Mononuclear cell (primary cell): ENCODE results near the gene SHLD2. TPM values are rescaled to one million over a fixed set of nuclear protein-coding genes. Genes with fewer than 3 reads are reported as not detected.
"Not testable (repeated sequence)": the region's sequence is repeated elsewhere in the genome, so short reads cannot be mapped to it uniquely, and the experiment has no call there.

ENCODE experiments used
- H3K27me3 ChIP-seq: 2 replicates; pipeline ENCODE4 v1.6.0; 2011; ENCODE audit warnings: low read length, control low read depth; ENCODE audit not compliant: insufficient read depth
- H3K4me1 ChIP-seq: 2 replicates; pipeline ENCODE4 v1.5.1; 2011; ENCODE audit warnings: mild to moderate bottlenecking, low read length, control low read depth; ENCODE audit not compliant: insufficient read depth
- H3K4me3 ChIP-seq: 2 replicates; pipeline ENCODE4 v1.5.1; 2011; ENCODE audit warnings: mild to moderate bottlenecking, low read length, moderate library complexity
- H3K9me3 ChIP-seq: 2 replicates; pipeline ENCODE4 v1.5.1; 2011; ENCODE audit warnings: low read depth, mild to moderate bottlenecking, control low read depth, low read length
- total RNA-seq: library from RNA; depleted of rRNA; stranded (reverse); fragments of >200 nt; gene quantifications from one replicate; pipeline ENCODE4 v1.2.3, GENCODE V29; 2012

SHLD2 gene
- total RNA-seq, 1 donor = 30.9 TPM

- peaks cover 24% of the 10 kb centered on the region for H3K4me1 ChIP-seq
- not testable (repeated sequence) for H3K9me3 ChIP-seq, H3K27me3 ChIP-seq, H3K4me3 ChIP-seq
These were observed 115.3 kb downstream of the SHLD2 start for GRCh38 chr10:87210309-87210708.

DNA sequence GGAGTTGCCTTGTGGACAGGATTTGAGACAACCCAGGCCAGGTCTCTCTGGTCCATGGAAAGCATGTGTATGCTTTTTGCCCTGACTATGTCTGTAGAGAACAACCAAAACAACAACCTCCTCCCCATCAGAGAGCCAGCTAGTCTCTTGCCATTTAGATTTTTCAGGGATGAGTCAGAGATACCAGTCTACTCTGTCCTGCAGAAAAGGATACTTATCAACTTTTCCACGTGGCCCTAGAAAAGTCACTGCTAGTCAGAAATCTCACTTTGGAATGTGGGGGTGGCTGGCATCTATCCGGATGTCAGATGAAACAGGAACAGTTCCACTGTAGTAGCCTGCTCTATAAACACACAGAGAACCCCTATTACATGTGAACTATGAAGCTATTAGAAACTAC lies 116.8 kb downstream of the SHLD2 start:
- peaks cover 38% of the 10 kb centered on the region for H3K4me1 ChIP-seq
- not testable (repeated sequence) for H3K27me3 ChIP-seq, H3K9me3 ChIP-seq, H3K4me3 ChIP-seq

DNA sequence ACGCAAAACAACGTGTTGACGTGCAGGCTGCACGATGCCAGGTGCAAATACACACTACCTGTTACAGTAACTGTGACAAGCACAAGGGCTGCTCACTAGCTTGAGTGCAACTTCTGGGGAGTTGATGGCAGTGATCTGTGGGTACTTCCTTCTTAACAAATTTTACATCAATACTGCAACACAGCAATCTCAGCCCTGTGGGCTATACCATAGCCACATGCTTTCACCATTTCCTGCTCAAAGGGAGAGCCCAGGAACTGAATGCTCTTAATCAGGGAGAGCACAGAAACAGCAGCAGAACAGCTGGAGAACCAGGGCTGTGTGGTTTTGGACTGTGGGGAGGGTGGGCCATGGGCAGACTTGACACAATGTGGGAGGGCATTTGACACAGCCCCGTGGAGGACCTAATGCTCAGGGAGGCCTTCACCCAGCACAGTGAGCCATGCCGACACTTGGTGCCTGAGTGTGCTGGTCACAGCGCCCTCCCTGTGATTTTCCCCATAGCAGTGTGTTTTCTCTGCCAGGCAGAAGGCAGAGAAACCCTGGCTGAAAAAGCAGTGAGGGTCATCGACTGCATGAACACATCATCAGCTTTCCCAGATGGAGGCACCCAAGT lies 118.3 kb downstream of the SHLD2 start:
- H3K4me3 ChIP-seq, H3K9me3 ChIP-seq, H3K27me3 ChIP-seq: not testable (repeated sequence)
- H3K4me1 ChIP-seq = peaks cover 39% of the 10 kb centered on the region

- H3K27me3 ChIP-seq, H3K9me3 ChIP-seq, H3K4me3 ChIP-seq: not testable (repeated sequence)
- H3K4me1 ChIP-seq = peaks cover 39% of the 10 kb centered on the region
These were observed 118.8 kb downstream of the SHLD2 start for GRCh38 chr10:87213806-87214205.

DNA sequence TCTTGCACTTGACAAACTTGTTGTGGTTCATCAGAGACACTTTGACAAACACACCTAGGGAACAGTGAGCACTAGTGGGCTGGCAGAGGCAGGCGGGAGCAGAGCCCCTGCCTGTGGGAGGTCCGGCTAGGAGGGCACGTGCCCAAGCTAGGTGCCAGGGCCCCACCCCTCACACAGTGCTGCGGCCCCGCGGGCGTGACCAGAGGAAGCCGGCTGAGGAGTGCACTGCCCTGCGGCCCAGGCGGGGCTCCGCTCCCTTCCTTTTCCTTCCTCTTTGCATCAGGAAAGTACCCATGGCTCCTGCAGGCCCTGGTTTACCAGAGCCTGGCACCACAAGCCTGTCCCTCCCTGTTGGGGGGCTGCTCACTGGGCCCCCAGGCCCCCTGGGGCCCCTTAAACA lies 121.1 kb downstream of the SHLD2 start:
- not testable (repeated sequence) for H3K27me3 ChIP-seq, H3K9me3 ChIP-seq, H3K4me3 ChIP-seq
- H3K4me1 ChIP-seq = peaks cover 39% of the 10 kb centered on the region

- H3K9me3 ChIP-seq, H3K4me3 ChIP-seq, H3K27me3 ChIP-seq: not testable (repeated sequence)
- H3K4me1 ChIP-seq = peaks cover 22% of the 10 kb centered on the region
These were observed 124.4 kb downstream of the SHLD2 start for GRCh38 chr10:87219370-87219769.

DNA sequence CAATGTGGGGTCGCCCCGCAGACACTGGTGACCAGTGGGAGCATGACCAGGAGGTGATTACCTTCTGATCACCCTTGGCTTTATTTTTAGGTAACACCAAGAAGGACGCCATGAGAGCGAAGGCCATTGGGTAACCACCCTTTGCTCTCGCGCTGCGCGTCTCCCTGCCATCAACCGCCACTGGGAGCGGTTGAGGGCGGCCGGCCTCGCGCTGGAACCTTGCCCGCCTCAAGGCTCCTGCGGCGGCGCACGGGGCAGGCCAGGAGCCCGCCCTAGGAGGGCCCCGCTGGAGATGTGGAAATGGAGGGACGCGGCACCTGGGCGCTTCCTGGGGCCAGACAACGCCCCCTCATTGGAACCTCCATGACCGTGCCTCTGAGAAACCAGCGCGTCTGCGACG lies 127.8 kb downstream of the SHLD2 start:
- not testable (repeated sequence) for H3K4me3 ChIP-seq, H3K9me3 ChIP-seq, H3K27me3 ChIP-seq, H3K4me1 ChIP-seq

GRCh38 chr10:87225148-87225547 lies 130.1 kb downstream of the SHLD2 start, which contains the start of gene NUTM2A:
Gene NUTM2A, plus strand, starts transcription at chr10:87225448. Its CDS starts 383 bp downstream, at chr10:87225831.
- not testable (repeated sequence) for H3K4me1 ChIP-seq, H3K27me3 ChIP-seq, H3K4me3 ChIP-seq, H3K9me3 ChIP-seq

DNA sequence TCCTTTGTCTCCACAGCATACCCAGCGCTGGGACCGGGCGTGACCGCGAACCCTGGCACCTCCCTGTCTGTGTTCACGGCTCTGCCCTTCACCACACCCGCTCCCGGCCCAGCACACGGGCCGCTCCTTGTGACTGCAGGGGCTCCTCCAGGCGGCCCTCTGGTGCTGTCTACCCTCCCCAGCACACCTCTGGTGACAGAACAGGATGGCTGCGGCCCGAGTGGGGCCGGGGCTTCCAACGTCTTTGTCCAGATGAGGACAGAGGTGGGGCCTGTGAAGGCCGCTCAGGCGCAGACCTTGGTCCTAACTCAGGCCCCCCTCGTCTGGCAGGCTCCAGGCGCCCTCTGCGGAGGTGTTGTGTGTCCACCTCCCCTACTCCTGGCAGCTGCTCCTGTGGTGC lies 133.2 kb downstream of the SHLD2 start:
- not testable (repeated sequence) for H3K9me3 ChIP-seq, H3K4me3 ChIP-seq, H3K27me3 ChIP-seq, H3K4me1 ChIP-seq

- not testable (repeated sequence) for H3K4me3 ChIP-seq, H3K27me3 ChIP-seq, H3K9me3 ChIP-seq, H3K4me1 ChIP-seq
These were observed 134.2 kb downstream of the SHLD2 start for GRCh38 chr10:87229211-87229610.

- H3K9me3 ChIP-seq, H3K4me3 ChIP-seq, H3K27me3 ChIP-seq, H3K4me1 ChIP-seq: not testable (repeated sequence)
These were observed 139.8 kb downstream of the SHLD2 start for GRCh38 chr10:87234854-87235253.

GRCh38 chr10:87237244-87237643 lies 142.2 kb downstream of the SHLD2 start:
- H3K27me3 ChIP-seq, H3K9me3 ChIP-seq, H3K4me3 ChIP-seq, H3K4me1 ChIP-seq: not testable (repeated sequence)

DNA sequence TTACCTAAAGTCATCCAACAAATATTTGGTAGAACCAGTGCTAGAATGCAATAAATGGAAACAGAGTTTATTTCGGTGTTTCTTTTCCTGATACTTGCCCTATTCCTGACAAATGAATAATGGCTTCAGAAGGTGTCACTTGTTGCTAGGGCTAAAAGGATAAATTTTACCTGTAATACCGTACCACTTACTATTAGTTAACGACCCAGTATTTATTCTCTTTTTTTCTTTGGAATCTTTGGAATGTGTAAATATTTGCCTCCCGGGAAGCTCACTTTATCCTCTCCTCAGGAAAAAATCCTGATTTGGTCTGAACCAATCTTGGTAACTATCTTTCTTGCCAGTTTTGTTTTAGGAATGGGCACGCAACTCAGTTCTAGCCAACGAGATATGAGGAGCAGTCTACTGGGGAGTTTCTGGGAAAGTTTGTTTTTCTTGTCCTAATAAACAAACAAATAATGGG lies 144.4 kb downstream of the SHLD2 start:
- not testable (repeated sequence) for H3K4me3 ChIP-seq

More for the DNA sequence above, 144.4 kb downstream of the SHLD2 start:
- H3K9me3 ChIP-seq, H3K4me1 ChIP-seq, H3K27me3 ChIP-seq: not testable (repeated sequence)

Other genes with a start within 250 kb of the SHLD2 start
- gene MMRN2, start 137.6 kb upstream of the SHLD2 start, total RNA-seq = 1.2 TPM
- not detected for gene SNCG, start 136.6 kb upstream of the SHLD2 start, total RNA-seq
- gene ADIRF, start 126.7 kb upstream of the SHLD2 start, total RNA-seq = not detected
- not detected for gene FAM25A, start 74.9 kb upstream of the SHLD2 start, total RNA-seq
- gene GLUD1, start 363 bp upstream of the SHLD2 start, total RNA-seq = 123 TPM
- 0.84 TPM for gene NUTM2A, start 130.2 kb downstream of the SHLD2 start, total RNA-seq